Epithelial cell of proximal tubule (primary cell): ENCODE data around the gene CPXM2. TPM values are rescaled to one million over a fixed set of nuclear protein-coding genes. Genes with fewer than 3 reads are reported as not detected.

ENCODE experiments used
- DNase-seq: peaks from one replicate; pipeline ENCODE4 v3.0.0-alpha.2; 2011; ENCODE audit warnings: low read depth
- H3K4me3 ChIP-seq: 2 replicates; pipeline ENCODE4 v1.5.1; 2011; ENCODE audit warnings: low read depth, mild to moderate bottlenecking, low read length
- total RNA-seq: library from RNA; depleted of rRNA; stranded (reverse); fragments of >200 nt; gene quantifications from 2 replicates; pipeline ENCODE4 v1.2.3, GENCODE V29; 2015
- TF ChIP-seq, protein P1 (sequence below): conservative IDR thresholded peaks from 2 replicates; pipeline ENCODE4 v1.5.1; 2012; ENCODE audit warnings: low read depth, mild to moderate bottlenecking, low read length

Gene CPXM2
- total RNA-seq, 1 donor from 2014 or later: 1.9 TPM

GRCh38 chr10:123913688-123914268 lies 22.2 kb upstream of the CPXM2 start:
- no peak overlapping the region for H3K4me3 ChIP-seq
- DNase-seq: no peak
- TF ChIP-seq, protein P1, sequence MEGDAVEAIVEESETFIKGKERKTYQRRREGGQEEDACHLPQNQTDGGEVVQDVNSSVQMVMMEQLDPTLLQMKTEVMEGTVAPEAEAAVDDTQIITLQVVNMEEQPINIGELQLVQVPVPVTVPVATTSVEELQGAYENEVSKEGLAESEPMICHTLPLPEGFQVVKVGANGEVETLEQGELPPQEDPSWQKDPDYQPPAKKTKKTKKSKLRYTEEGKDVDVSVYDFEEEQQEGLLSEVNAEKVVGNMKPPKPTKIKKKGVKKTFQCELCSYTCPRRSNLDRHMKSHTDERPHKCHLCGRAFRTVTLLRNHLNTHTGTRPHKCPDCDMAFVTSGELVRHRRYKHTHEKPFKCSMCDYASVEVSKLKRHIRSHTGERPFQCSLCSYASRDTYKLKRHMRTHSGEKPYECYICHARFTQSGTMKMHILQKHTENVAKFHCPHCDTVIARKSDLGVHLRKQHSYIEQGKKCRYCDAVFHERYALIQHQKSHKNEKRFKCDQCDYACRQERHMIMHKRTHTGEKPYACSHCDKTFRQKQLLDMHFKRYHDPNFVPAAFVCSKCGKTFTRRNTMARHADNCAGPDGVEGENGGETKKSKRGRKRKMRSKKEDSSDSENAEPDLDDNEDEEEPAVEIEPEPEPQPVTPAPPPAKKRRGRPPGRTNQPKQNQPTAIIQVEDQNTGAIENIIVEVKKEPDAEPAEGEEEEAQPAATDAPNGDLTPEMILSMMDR: no peak

- TF ChIP-seq, protein P1: no peak
Observed at GRCh38 chr10:123912871-123913270, 21.3 kb upstream of the CPXM2 start.

DNA sequence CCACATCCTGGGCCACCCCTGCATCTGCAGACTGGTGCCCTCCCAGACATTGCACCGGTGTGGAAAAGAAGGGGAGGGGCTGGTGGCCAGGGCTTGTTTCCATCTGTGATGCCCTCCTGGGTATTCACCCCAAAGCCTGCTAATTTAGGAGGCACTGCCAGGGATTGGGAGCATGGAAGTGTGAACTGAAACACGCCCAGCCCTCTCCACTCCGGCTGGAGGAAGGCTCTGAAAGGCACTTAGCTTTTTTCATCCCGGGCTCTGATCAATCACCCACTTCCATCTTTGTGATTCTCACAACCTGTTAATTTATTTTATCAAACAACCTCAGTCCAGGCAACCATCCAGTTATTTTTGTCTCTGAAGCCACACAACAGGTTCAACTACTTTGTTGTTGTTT lies 20.9 kb upstream of the CPXM2 start:
- no peak overlapping the region for H3K4me3 ChIP-seq
- no peak for DNase-seq
- TF ChIP-seq, protein P1: no peak

More at GRCh38 chr10:123912871-123913270, 21.3 kb upstream of the CPXM2 start:
- H3K4me3 ChIP-seq: no peak overlapping the region
- no peak for DNase-seq

DNA sequence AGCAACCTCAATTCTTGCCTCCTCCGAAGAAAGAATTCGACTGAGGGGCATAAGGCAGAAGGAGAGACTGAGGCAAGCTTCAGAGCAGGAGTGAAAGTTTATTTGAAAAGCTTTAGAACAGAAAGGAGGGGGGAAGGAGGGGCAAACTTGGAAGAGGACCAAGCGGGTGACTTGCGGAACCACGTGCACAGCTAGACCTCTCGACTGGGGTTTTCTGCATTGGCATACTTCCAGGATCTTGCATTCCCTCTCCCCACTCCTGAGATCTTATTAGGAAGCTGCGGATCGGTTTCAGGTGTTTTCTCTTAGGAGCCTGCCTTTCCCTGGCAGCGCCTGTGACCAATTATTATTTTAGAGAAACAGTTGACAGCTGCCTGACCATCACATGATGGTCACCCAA lies 20.3 kb upstream of the CPXM2 start:
- TF ChIP-seq, protein P1: no peak
- H3K4me3 ChIP-seq: no peak overlapping the region
- DNase-seq: no peak

- DNase-seq: no peak
- TF ChIP-seq, protein P1: no peak
- H3K4me3 ChIP-seq: no peak overlapping the region
Observed at GRCh38 chr10:123909866-123910265, 18.3 kb upstream of the CPXM2 start.

- no peak overlapping the region for H3K4me3 ChIP-seq
- DNase-seq: no peak
- TF ChIP-seq, protein P1: no peak
Observed at GRCh38 chr10:123909426-123909825, 17.8 kb upstream of the CPXM2 start.

- no peak for DNase-seq
- TF ChIP-seq, protein P1: no peak
- H3K4me3 ChIP-seq: no peak overlapping the region
Observed at GRCh38 chr10:123908379-123908778, 16.8 kb upstream of the CPXM2 start.
